OCI-LY3 (cell line): ENCODE data around the gene RTBDN.

Source experiments
- H2AFZ ChIP-seq: fragments of 200-600, 300-600 bp; shearing (Covaris generic); 2 replicates; pipeline ENCODE4 v1.6.0; 2014; ENCODE audit warnings: antibody characterized with exemption, low read depth, low read length
- H3K27ac ChIP-seq: fragments of 200-600, 300-600 bp; sonication (generic); 2 replicates; pipeline ENCODE4 v1.5.1; 2014; ENCODE audit warnings: mild to moderate bottlenecking, low read length, moderate library complexity, mixed read lengths
- H3K27me3 ChIP-seq: fragments of 200-600, 300-600 bp; sonication (generic); 2 replicates; pipeline ENCODE4 v1.6.1; 2014; ENCODE audit warnings: low read depth, low read length, mixed read lengths
- H3K36me3 ChIP-seq: fragments of 200-600, 300-600 bp; sonication (generic); replicated peaks from 2 replicates; pipeline ENCODE3; 2014; ENCODE audit warnings: low read depth, low read length, mixed read lengths
- H3K4me1 ChIP-seq: fragments of 300-600, 200-600 bp; sonication (generic); 2 replicates; pipeline ENCODE4 v1.6.1; 2014; ENCODE audit warnings: low read length, mixed read lengths
- H3K4me2 ChIP-seq: fragments of 200-600, 300-600 bp; sonication (generic); 2 replicates; pipeline ENCODE4 v1.6.1; 2014; ENCODE audit warnings: low read length, mixed read lengths
- H3K4me3 ChIP-seq: fragments of 300-600, 200-600 bp; sonication (generic); 2 replicates; pipeline ENCODE4 v1.5.1; 2014; ENCODE audit warnings: antibody characterized with exemption, mild to moderate bottlenecking, low read length, moderate library complexity
- H3K79me2 ChIP-seq: fragments of 300-600, 200-600 bp; shearing (Covaris generic); 2 replicates; pipeline ENCODE4 v1.6.1; 2014; ENCODE audit warnings: mild to moderate bottlenecking, low read length, mixed read lengths
- H3K9ac ChIP-seq: fragments of 300-600, 200-600 bp; shearing (Covaris generic); 2 replicates; pipeline ENCODE4 v1.6.0; 2014; ENCODE audit warnings: mild to moderate bottlenecking, low read length, moderate library complexity
- H3K9me3 ChIP-seq: fragments of 200-600, 300-600 bp; shearing (Covaris generic); 2 replicates; pipeline ENCODE4 v1.6.1; 2014; ENCODE audit warnings: low read length, mixed read lengths; ENCODE audit not compliant: insufficient read depth
- H4K20me1 ChIP-seq: fragments of 200-600, 300-600 bp; sonication (generic); 2 replicates; pipeline ENCODE4 v1.6.1; 2016; ENCODE audit warnings: low read length, mixed read lengths; ENCODE audit not compliant: insufficient read depth
- EZH2phosphoT487 ChIP-seq: fragments of 200-600 bp; shearing (Covaris generic); IDR thresholded peaks from 2 replicates; pipeline ENCODE4 v1.6.1; 2018; ENCODE audit warnings: antibody characterized with exemption, mixed run types, low read depth
- TF ChIP-seq, protein P1 (sequence below): fragments of 200-600, 300-600 bp; sonication (generic); IDR thresholded peaks from 2 replicates; pipeline ENCODE4 v1.5.1; 2014; ENCODE audit warnings: antibody characterized with exemption, low read length, low read depth

The RTBDN gene

GRCh38 chr19:12834566-12834943 is at the start of gene RTBDN:
RTBDN (minus strand) TSS chr19:12834579; CDS start chr19:12829979, 4,600 bp downstream.
- H3K27me3 ChIP-seq: peaks cover 21% of the 10 kb centered on the region
- H3K9ac ChIP-seq: peak within 1 kb of the TSS; percentile 69
- H4K20me1 ChIP-seq: no peaks in the 10 kb centered on the region
- H3K9me3 ChIP-seq: no peaks in the 10 kb centered on the region
- TF ChIP-seq EZH2phosphoT487: no peak
- TF ChIP-seq, protein P1, sequence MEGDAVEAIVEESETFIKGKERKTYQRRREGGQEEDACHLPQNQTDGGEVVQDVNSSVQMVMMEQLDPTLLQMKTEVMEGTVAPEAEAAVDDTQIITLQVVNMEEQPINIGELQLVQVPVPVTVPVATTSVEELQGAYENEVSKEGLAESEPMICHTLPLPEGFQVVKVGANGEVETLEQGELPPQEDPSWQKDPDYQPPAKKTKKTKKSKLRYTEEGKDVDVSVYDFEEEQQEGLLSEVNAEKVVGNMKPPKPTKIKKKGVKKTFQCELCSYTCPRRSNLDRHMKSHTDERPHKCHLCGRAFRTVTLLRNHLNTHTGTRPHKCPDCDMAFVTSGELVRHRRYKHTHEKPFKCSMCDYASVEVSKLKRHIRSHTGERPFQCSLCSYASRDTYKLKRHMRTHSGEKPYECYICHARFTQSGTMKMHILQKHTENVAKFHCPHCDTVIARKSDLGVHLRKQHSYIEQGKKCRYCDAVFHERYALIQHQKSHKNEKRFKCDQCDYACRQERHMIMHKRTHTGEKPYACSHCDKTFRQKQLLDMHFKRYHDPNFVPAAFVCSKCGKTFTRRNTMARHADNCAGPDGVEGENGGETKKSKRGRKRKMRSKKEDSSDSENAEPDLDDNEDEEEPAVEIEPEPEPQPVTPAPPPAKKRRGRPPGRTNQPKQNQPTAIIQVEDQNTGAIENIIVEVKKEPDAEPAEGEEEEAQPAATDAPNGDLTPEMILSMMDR: no peak
- H3K36me3 ChIP-seq: no peaks in the 10 kb centered on the region
- peak within 1 kb of the TSS; percentile 90 for H3K4me3 ChIP-seq
- peaks cover 27% of the 10 kb centered on the region for H3K4me1 ChIP-seq
- peak within 1 kb of the TSS; percentile 91; the same call in 1 of the 2 replicates for H2AFZ ChIP-seq
- H3K79me2 ChIP-seq: peaks cover 3% of the 10 kb centered on the region; the same call in 1 of the 2 replicates
- no peak within 1 kb of the TSS for H3K27ac ChIP-seq
- peak within 1 kb of the TSS; percentile 86 for H3K4me2 ChIP-seq

- Histone ChIP-seq H2AFZ (no peak overlapping the region), H3K36me3 (peaks cover 28% of the 10 kb centered on the region), H3K27ac (no peak overlapping the region), H4K20me1 (peaks cover 8% of the 10 kb centered on the region; the same call in 1 of the 2 replicates), H3K4me2 (no peak overlapping the region), H3K4me1 (peaks cover 21% of the 10 kb centered on the region), H3K4me3 (no peak overlapping the region), H3K27me3 (no peaks in the 10 kb centered on the region), H3K9ac (no peak overlapping the region), H3K9me3 (peaks cover 19% of the 10 kb centered on the region), H3K79me2 (peaks cover 19% of the 10 kb centered on the region)
- no peak for TF ChIP-seq EZH2phosphoT487
- TF ChIP-seq, protein P1: no peak
Measured at GRCh38 chr19:12882589-12882988, 48.2 kb upstream of the RTBDN start.

- H3K9ac ChIP-seq: peak within 1 kb of the TSS; percentile 97
- H3K4me2 ChIP-seq: peak within 1 kb of the TSS; percentile 96
- H3K4me1 ChIP-seq: peaks cover 19% of the 10 kb centered on the region
- peaks cover 28% of the 10 kb centered on the region for H3K36me3 ChIP-seq
- H3K27me3 ChIP-seq: no peaks in the 10 kb centered on the region
- TF ChIP-seq, protein P1: no peak
- no peak for TF ChIP-seq EZH2phosphoT487
- H3K27ac ChIP-seq: peak within 1 kb of the TSS; percentile 85
- peaks cover 19% of the 10 kb centered on the region for H3K9me3 ChIP-seq
- H3K79me2 ChIP-seq: peaks cover 19% of the 10 kb centered on the region
- H3K4me3 ChIP-seq: peak within 1 kb of the TSS; percentile 92
- peaks cover 8% of the 10 kb centered on the region; the same call in 1 of the 2 replicates for H4K20me1 ChIP-seq
- H2AFZ ChIP-seq: peak within 1 kb of the TSS; percentile 29; the same call in 1 of the 2 replicates
Measured at GRCh38 chr19:12881172-12881808, 46.9 kb upstream of the RTBDN start, which contains the start of gene DNASE2. DNASE2 (minus strand) TSS chr19:12881449; CDS start chr19:12881375, 74 bp downstream.

GRCh38 chr19:12880551-12881171 is 46.3 kb upstream of the RTBDN start:
- Histone ChIP-seq H4K20me1 (peaks cover 8% of the 10 kb centered on the region; the same call in 1 of the 2 replicates), H3K4me3 (peak overlapping the region; percentile 92), H3K9me3 (peaks cover 19% of the 10 kb centered on the region), H3K79me2 (peaks cover 19% of the 10 kb centered on the region), H3K27ac (peak overlapping the region; percentile 85), H3K36me3 (peaks cover 34% of the 10 kb centered on the region), H3K4me2 (peak overlapping the region; percentile 96), H2AFZ (peak overlapping the region; percentile 29; the same call in 1 of the 2 replicates), H3K4me1 (peaks cover 16% of the 10 kb centered on the region), H3K27me3 (no peaks in the 10 kb centered on the region), H3K9ac (peak overlapping the region; percentile 97)
- no peak for TF ChIP-seq EZH2phosphoT487
- TF ChIP-seq, protein P1: no peak
